Body of pancreas (tissue), 4 donors: ENCODE measurements around the gene SMOC2. TPM values are rescaled to one million over a fixed set of nuclear protein-coding genes. Genes with fewer than 3 reads are reported as not detected.

ENCODE experiments used
- ATAC-seq: fragments of 150-250 bp; one replicate; pipeline ENCODE4 v1.9.1; 2016
- DNase-seq, 4 donors: peaks; one replicate each; pipeline ENCODE4 v3.0.0-alpha.2; 2019
- H3K27ac ChIP-seq, 4 donors: fragments of 200-600 bp; sonication (generic); 1 replicate in 3 of 4; 2 replicates in 1 of 4; pipeline versions ENCODE4 v1.5.1 to v1.6.1; 2016 to 2019; ENCODE audit warnings: mild to moderate bottlenecking in 1 of 4, mixed read lengths in 1 of 4, moderate library complexity in 1 of 4
- H3K27me3 ChIP-seq, 2 donors: fragments of 200-600 bp; sonication (generic); one replicate each; pipeline ENCODE4 v1.6.0; 2016; ENCODE audit warnings: mild to moderate bottlenecking in 1 of 2
- H3K36me3 ChIP-seq, 2 donors: fragments of 200-600 bp; sonication (generic); replicated peaks in 1 of 2; 2 replicates each; pipeline ENCODE4 v1.5.1; 2016; ENCODE audit warnings: low read depth in 2 of 2; ENCODE audit not compliant: insufficient read depth in 1 of 2
- H3K4me1 ChIP-seq: fragments of 200-600 bp; sonication (generic); one replicate; pipeline ENCODE4 v1.6.0; 2016
- H3K4me3 ChIP-seq, 2 donors: fragments of 200-600 bp; sonication (generic); 1 replicate in 1 of 2; 2 replicates in 1 of 2; pipeline ENCODE4 v1.5.1; 2016 to 2019
- H3K9me3 ChIP-seq, 3 donors: fragments of 200-600 bp; sonication (generic); 1 replicate in 2 of 3; 2 replicates in 1 of 3; pipeline ENCODE4 v1.5.1; 2016
- CTCF ChIP-seq, 7 experiments: fragments of 450-650 bp in 4 of 7; fragments of 200-600 bp in 3 of 7; sonication (generic) in 3 of 7; IDR thresholded peaks; one replicate each; pipeline ENCODE4 v1.5.1; 2016 to 2019; ENCODE audit warnings: antibody characterized with exemption in 7 of 7
- POLR2A ChIP-seq, 3 donors: fragments of 450-650 bp; IDR thresholded peaks; one replicate each; pipeline ENCODE4 v1.6.1; 2016; ENCODE audit warnings: antibody characterized with exemption in 3 of 3, mild to moderate bottlenecking in 2 of 3
- WGBS, 2 donors: methylation state at CpG; one replicate each; pipeline ENCODE4 v1.1.5; 2017; 5-methylcytosine and 5-hydroxymethylcytosine counted together
- intact Hi-C: fragments of 100-400 bp; cut with DNase I; formaldehyde crosslinking; loops from one replicate; pipeline ENCODE4 v1.15.1; 2023
- total RNA-seq, 2 donors: library from RNA; depleted of rRNA; stranded (reverse); fragments of >200 nt; gene quantifications; one replicate each; pipeline ENCODE4 v1.1.0, GENCODE V29; 2016

The SMOC2 gene
- total RNA-seq, 2 donors from 2014 or later: 22.7 to 31.4 TPM

GRCh38 chr6:168638468-168639271 is 197.7 kb downstream of the SMOC2 start:
- intact Hi-C loops: no loop called here
- no peak overlapping the region for H3K4me3 ChIP-seq

GRCh38 chr6:168640181-168640580 is 199.2 kb downstream of the SMOC2 start:
- H3K9me3 ChIP-seq: no peaks in the 10 kb centered on the region
- H3K27me3 ChIP-seq: no peaks in the 10 kb centered on the region
- no peak for ATAC-seq
- no peak for DNase-seq
- intact Hi-C loops: no loop called here
- TF ChIP-seq POLR2A (IDR thresholded peaks at IDR 0.05): no peak
- no peak for TF ChIP-seq CTCF (IDR thresholded peaks at IDR 0.05)
- H3K4me1 ChIP-seq: peaks cover 9% of the 10 kb centered on the region
- H3K36me3 ChIP-seq: no peaks in the 10 kb centered on the region
- H3K27ac ChIP-seq: no peak overlapping the region
- no peak overlapping the region for H3K4me3 ChIP-seq
- WGBS, 2 donors: 76 to 89% methylated on average over 8 of the region's 8 CpGs

More at GRCh38 chr6:168638468-168639271, 197.7 kb downstream of the SMOC2 start:
- no peaks in the 10 kb centered on the region for H3K27me3 ChIP-seq
- H3K9me3 ChIP-seq: no peaks in the 10 kb centered on the region
- H3K36me3 ChIP-seq: no peaks in the 10 kb centered on the region
- DNase-seq: no peak
- H3K27ac ChIP-seq: no peak overlapping the region
- peaks cover 9% of the 10 kb centered on the region for H3K4me1 ChIP-seq
- TF ChIP-seq CTCF (IDR thresholded peaks at IDR 0.05): no peak
- no peak for TF ChIP-seq POLR2A (IDR thresholded peaks at IDR 0.05)
- 52 to 61% methylated on average over 22 of the region's 22 CpGs for WGBS, 2 donors
- ATAC-seq: no peak

GRCh38 chr6:168640768-168641167 is 199.8 kb downstream of the SMOC2 start:
- intact Hi-C loops: no loop called here
- no peaks in the 10 kb centered on the region for H3K9me3 ChIP-seq
- H3K27me3 ChIP-seq: no peaks in the 10 kb centered on the region
- no peak overlapping the region for H3K27ac ChIP-seq
- no peaks in the 10 kb centered on the region for H3K36me3 ChIP-seq
- TF ChIP-seq CTCF (IDR thresholded peaks at IDR 0.05) (no peak), POLR2A (IDR thresholded peaks at IDR 0.05) (no peak)
- WGBS, 2 donors: 48 to 49% methylated on average over 5 of the region's 5 CpGs
- H3K4me1 ChIP-seq: peaks cover 9% of the 10 kb centered on the region
- ATAC-seq (no peak), DNase-seq (no peak)
- no peak overlapping the region for H3K4me3 ChIP-seq

GRCh38 chr6:168641446-168641845 is 200.5 kb downstream of the SMOC2 start:
- no peaks in the 10 kb centered on the region for H3K36me3 ChIP-seq
- peaks cover 9% of the 10 kb centered on the region for H3K4me1 ChIP-seq
- H3K4me3 ChIP-seq: no peak overlapping the region
- peak; percentile 50 for ATAC-seq
- no peaks in the 10 kb centered on the region for H3K27me3 ChIP-seq
- intact Hi-C loops: no loop called here
- WGBS, 2 donors: 65% methylated on average over 5 of the region's 5 CpGs
- no peak overlapping the region for H3K27ac ChIP-seq
- H3K9me3 ChIP-seq: no peaks in the 10 kb centered on the region
- no peak for TF ChIP-seq CTCF (IDR thresholded peaks at IDR 0.05)
- no peak for TF ChIP-seq POLR2A (IDR thresholded peaks at IDR 0.05)
- DNase-seq: no peak

GRCh38 chr6:168643401-168643800 is 202.4 kb downstream of the SMOC2 start:
- Histone ChIP-seq H3K27ac (no peak overlapping the region), H3K9me3 (no peaks in the 10 kb centered on the region), H3K27me3 (no peaks in the 10 kb centered on the region), H3K4me1 (peaks cover 13% of the 10 kb centered on the region), H3K36me3 (no peaks in the 10 kb centered on the region), H3K4me3 (no peak overlapping the region)
- DNase-seq: no peak
- no peak for ATAC-seq
- WGBS, 2 donors: 85 to 89% methylated on average over 4 to 10 of the region's 10 CpGs
- intact Hi-C loops: no loop called here
- TF ChIP-seq CTCF (IDR thresholded peaks at IDR 0.05) (no peak), POLR2A (IDR thresholded peaks at IDR 0.05) (no peak)
